Keratinocyte (primary cell): Measurements from ENCODE around the gene RASSF7. TPM values are rescaled to one million over a fixed set of nuclear protein-coding genes. Genes with fewer than 3 reads are reported as not detected.

Experiments
- DNase-seq: peaks from one replicate; pipeline ENCODE4 v3.0.0-alpha.2; 2011; ENCODE audit warnings: low read depth, missing footprints, low spot score
- FAIRE-seq: peaks from 2 replicates; lab custom pipeline; 2011; peaks lifted over from hg19 to GRCh38; lab: Jason Lieb, UNC
- H2AFZ ChIP-seq: 2 replicates; pipeline ENCODE4 v1.6.0; 2012; ENCODE audit warnings: low read length, control low read depth, inconsistent platforms; ENCODE audit not compliant: control insufficient read depth
- H3K27ac ChIP-seq: 2 replicates; pipeline ENCODE4 v1.5.1; 2011; ENCODE audit warnings: low read length; ENCODE audit not compliant: control insufficient read depth, insufficient read depth
- H3K27me3 ChIP-seq: 3 replicates; pipeline ENCODE4 v1.6.0; 2011; ENCODE audit warnings: low read length; ENCODE audit not compliant: control insufficient read depth, insufficient read depth; ENCODE audit errors: extremely low read depth
- H3K36me3 ChIP-seq, 2 experiments: 2 replicates in 1 of 2; 3 replicates in 1 of 2; pipeline ENCODE4 v1.5.1; 2011; ENCODE audit warnings: low read length in 2 of 2, mild to moderate bottlenecking in 1 of 2; ENCODE audit not compliant: control insufficient read depth in 2 of 2, insufficient read depth in 2 of 2; ENCODE audit errors: extremely low read depth in 1 of 2
- H3K4me1 ChIP-seq: 3 replicates; pipeline ENCODE4 v1.5.1; 2011; ENCODE audit warnings: low read length; ENCODE audit not compliant: control insufficient read depth, insufficient read depth; ENCODE audit errors: extremely low read depth
- H3K4me2 ChIP-seq: 3 replicates; pipeline ENCODE4 v1.6.0; 2011; ENCODE audit warnings: low read depth, low read length; ENCODE audit not compliant: control insufficient read depth, insufficient read depth; ENCODE audit errors: extremely low read depth
- H3K4me3 ChIP-seq, 3 experiments: fragments of 200-600 bp in 1 of 3; sonication (generic) in 1 of 3; 2 replicates in 2 of 3; 3 replicates in 1 of 3; pipeline ENCODE4 v1.5.1; 2011 to 2016; ENCODE audit warnings: low read length in 3 of 3, mild to moderate bottlenecking in 3 of 3, control low read depth in 2 of 3, inconsistent platforms in 1 of 3, low read depth in 1 of 3, mixed read lengths in 1 of 3, mixed run types in 1 of 3, moderate library complexity in 1 of 3; ENCODE audit not compliant: control insufficient read depth in 2 of 3, insufficient read depth in 2 of 3; ENCODE audit errors: extremely low read depth in 1 of 3
- H3K79me2 ChIP-seq: 2 replicates; pipeline ENCODE4 v1.6.0; 2012; ENCODE audit warnings: low read length; ENCODE audit not compliant: control insufficient read depth, insufficient read depth
- H3K9ac ChIP-seq: 3 replicates; pipeline ENCODE4 v1.6.0; 2011; ENCODE audit warnings: low read length; ENCODE audit not compliant: control insufficient read depth, insufficient read depth; ENCODE audit errors: extremely low read depth
- H3K9me1 ChIP-seq: 3 replicates; pipeline ENCODE4 v1.6.0; 2011; ENCODE audit warnings: low read length; ENCODE audit not compliant: control insufficient read depth, insufficient read depth; ENCODE audit errors: extremely low read depth
- H3K9me3 ChIP-seq: 2 replicates; pipeline ENCODE4 v1.5.1; 2012; ENCODE audit warnings: low read depth, low read length; ENCODE audit not compliant: control insufficient read depth
- H4K20me1 ChIP-seq: 3 replicates; pipeline ENCODE4 v1.6.0; 2011; ENCODE audit warnings: low read length; ENCODE audit not compliant: control insufficient read depth, insufficient read depth; ENCODE audit errors: extremely low read depth
- EZH2 ChIP-seq: IDR thresholded peaks from one replicate; pipeline ENCODE4 v1.6.1; 2012; ENCODE audit warnings: inconsistent platforms, mild to moderate bottlenecking, low read length, moderate library complexity
- dilution Hi-C: fragments of 300-500 bp; cut with MboI; formaldehyde crosslinking; loops from one replicate; pipeline ENCODE4 v1.7.0; 2020; ENCODE audit warnings: low sequenced_read_pairs; ENCODE audit not compliant: extremely low pct_ligation_motif_present
- polyA plus RNA-seq, 5 experiments: library from polyadenylated mRNA; depleted of rRNA in 3 of 5; stranded (reverse) in 3 of 5; stranded (forward) in 1 of 5; unstranded in 1 of 5; fragments of >200 nt; gene quantifications; 1 replicate in 1 of 5; 2 replicates in 3 of 5; 3 replicates in 1 of 5; pipeline versions ENCODE4 v1.2.1 to v1.2.3, GENCODE V29; 2011 to 2012; ENCODE audit warnings: missing spikeins in 2 of 5, low read depth in 1 of 5, low replicate concordance in 1 of 5
- TF ChIP-seq, protein P1 (sequence below), 3 experiments: IDR thresholded peaks in 1 of 3; conservative IDR thresholded peaks in 1 of 3; optimal IDR thresholded peaks in 1 of 3; 2 replicates in 2 of 3; 3 replicates in 1 of 3; pipeline versions ENCODE3 to v1.5.1; 2011; ENCODE audit warnings: low read length in 3 of 3, mild to moderate bottlenecking in 3 of 3, moderate library complexity in 2 of 3, control low read depth in 1 of 3, inconsistent platforms in 1 of 3; ENCODE audit not compliant: insufficient read depth in 2 of 3; ENCODE audit errors: extremely low read depth in 1 of 3

Gene RASSF7
- polyA plus RNA-seq, 1 donor (not counting 4 experiments of a cell fraction or from before 2014, with no cell fraction given), result 24.3 TPM

GRCh38 chr11:518463-519202 is 42.1 kb upstream of the RASSF7 start:
- no peaks in the 10 kb centered on the region for H3K27me3 ChIP-seq
- peak; percentile 92 for DNase-seq
- H3K4me2 ChIP-seq, result peak overlapping the region; percentile 39
- peak overlapping the region; percentile 17 for H2AFZ ChIP-seq
- no peaks in the 10 kb centered on the region for H3K36me3 ChIP-seq
- H3K27ac ChIP-seq, result peak overlapping the region; percentile 48
- dilution Hi-C loops, result no loop called here
- FAIRE-seq, result peak; percentile 63
- H4K20me1 ChIP-seq, result no peaks in the 10 kb centered on the region
- H3K9ac ChIP-seq, result no peak overlapping the region
- no peaks in the 10 kb centered on the region for H3K79me2 ChIP-seq
- peak overlapping the region in 1 of 3 experiments; percentile 19 for H3K4me3 ChIP-seq
- H3K9me1 ChIP-seq, result no peaks in the 10 kb centered on the region
- H3K9me3 ChIP-seq, result peaks cover 3% of the 10 kb centered on the region
- peaks cover 20% of the 10 kb centered on the region for H3K4me1 ChIP-seq
- no peak for TF ChIP-seq EZH2
- TF ChIP-seq, protein P1, sequence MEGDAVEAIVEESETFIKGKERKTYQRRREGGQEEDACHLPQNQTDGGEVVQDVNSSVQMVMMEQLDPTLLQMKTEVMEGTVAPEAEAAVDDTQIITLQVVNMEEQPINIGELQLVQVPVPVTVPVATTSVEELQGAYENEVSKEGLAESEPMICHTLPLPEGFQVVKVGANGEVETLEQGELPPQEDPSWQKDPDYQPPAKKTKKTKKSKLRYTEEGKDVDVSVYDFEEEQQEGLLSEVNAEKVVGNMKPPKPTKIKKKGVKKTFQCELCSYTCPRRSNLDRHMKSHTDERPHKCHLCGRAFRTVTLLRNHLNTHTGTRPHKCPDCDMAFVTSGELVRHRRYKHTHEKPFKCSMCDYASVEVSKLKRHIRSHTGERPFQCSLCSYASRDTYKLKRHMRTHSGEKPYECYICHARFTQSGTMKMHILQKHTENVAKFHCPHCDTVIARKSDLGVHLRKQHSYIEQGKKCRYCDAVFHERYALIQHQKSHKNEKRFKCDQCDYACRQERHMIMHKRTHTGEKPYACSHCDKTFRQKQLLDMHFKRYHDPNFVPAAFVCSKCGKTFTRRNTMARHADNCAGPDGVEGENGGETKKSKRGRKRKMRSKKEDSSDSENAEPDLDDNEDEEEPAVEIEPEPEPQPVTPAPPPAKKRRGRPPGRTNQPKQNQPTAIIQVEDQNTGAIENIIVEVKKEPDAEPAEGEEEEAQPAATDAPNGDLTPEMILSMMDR (optimal IDR thresholded peaks at IDR 0.05 in 1 of 3, IDR thresholded peaks at IDR 0.05 in 1 of 3, conservative IDR thresholded peaks at IDR 0.05 in 1 of 3; ENCODE audit: extremely low read depth in 1 of 3, insufficient read depth in 2 of 3, low read length in 3 of 3), result peak; percentile 73 to 84 (median 82)

DNA sequence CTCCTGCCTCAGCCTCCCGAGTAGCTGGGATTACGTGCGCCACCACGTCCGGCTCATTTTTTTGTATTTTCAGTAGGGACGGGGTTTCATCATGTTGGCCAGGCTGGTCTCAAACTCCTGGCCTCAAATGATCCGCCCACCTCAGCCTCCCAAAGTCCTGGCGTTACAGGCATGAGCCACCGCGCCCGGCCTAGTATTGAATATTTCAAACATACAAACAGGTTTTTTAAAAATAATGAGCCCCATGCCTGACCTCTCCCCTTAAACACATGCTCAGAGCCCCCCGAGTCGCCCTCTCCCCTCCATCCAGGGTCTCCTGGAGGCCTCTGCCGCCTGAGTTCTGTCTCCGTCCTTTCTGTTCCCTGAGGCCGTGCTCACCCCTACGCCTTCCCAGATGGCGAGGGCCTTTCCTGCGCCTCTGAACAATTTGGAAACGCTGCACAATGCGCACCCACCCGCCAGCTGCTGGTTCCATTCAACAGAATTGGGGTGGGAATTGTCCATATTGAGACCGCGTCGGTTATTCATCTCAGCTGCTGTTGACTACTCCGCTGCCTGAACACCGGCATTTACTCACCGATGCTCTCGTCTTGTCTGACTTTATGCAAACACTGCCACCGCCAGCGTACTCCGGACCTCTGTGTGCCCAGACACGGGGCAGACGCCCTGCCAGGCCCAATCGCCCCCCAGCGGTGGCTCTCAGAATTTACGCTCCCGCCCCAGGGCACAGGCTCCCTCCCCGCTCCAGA is 40.2 kb upstream of the RASSF7 start:
- no peak overlapping the region for H3K4me3 ChIP-seq
- H3K79me2 ChIP-seq, result no peaks in the 10 kb centered on the region
- no peaks in the 10 kb centered on the region for H3K9me1 ChIP-seq
- H4K20me1 ChIP-seq, result no peaks in the 10 kb centered on the region
- H2AFZ ChIP-seq, result no peak overlapping the region
- DNase-seq, result no peak
- H3K27me3 ChIP-seq, result no peaks in the 10 kb centered on the region
- H3K4me2 ChIP-seq, result no peak overlapping the region
- H3K9ac ChIP-seq, result no peak overlapping the region
- H3K27ac ChIP-seq, result no peak overlapping the region
- TF ChIP-seq, protein P1 (optimal IDR thresholded peaks at IDR 0.05 in 1 of 3, IDR thresholded peaks at IDR 0.05 in 1 of 3, conservative IDR thresholded peaks at IDR 0.05 in 1 of 3; ENCODE audit: extremely low read depth in 1 of 3, insufficient read depth in 2 of 3, low read length in 3 of 3), result peak in 1 of 3 experiments; percentile 24
- no peak for TF ChIP-seq EZH2
- dilution Hi-C loops, result no loop called here
- H3K9me3 ChIP-seq, result peaks cover 3% of the 10 kb centered on the region
- peaks cover 8% of the 10 kb centered on the region for H3K4me1 ChIP-seq
- no peaks in the 10 kb centered on the region for H3K36me3 ChIP-seq
- FAIRE-seq, result no peak
